MM.1S (cell line): ENCODE measurements around the gene PILRA.

Experiments used
- DNase-seq: peaks from one replicate; pipeline ENCODE4 v3.0.0-alpha.2; 2015
- H2AFZ ChIP-seq: fragments of 300-600 bp; sonication (generic); 2 replicates; pipeline ENCODE4 v1.6.0; 2016; ENCODE audit warnings: antibody characterized with exemption, low read length
- H3F3A ChIP-seq: fragments of 300-600 bp; sonication (generic); 2 replicates; pipeline ENCODE4 v1.6.1; 2016; ENCODE audit warnings: mild to moderate bottlenecking, antibody characterized with exemption, low read length, moderate library complexity, mixed read lengths; ENCODE audit not compliant: insufficient read depth
- H3K27ac ChIP-seq: fragments of 300-600 bp; sonication (generic); 2 replicates; pipeline ENCODE4 v1.5.1; 2016; ENCODE audit warnings: mild to moderate bottlenecking, low read length
- H3K27me3 ChIP-seq: fragments of 300-600 bp; sonication (generic); replicated peaks from 2 replicates; pipeline ENCODE4 v1.6.0; 2016; ENCODE audit warnings: low read length; ENCODE audit not compliant: insufficient read depth
- H3K36me3 ChIP-seq: fragments of 300-600 bp; sonication (generic); replicated peaks from 2 replicates; pipeline ENCODE4 v1.6.1; 2016; ENCODE audit warnings: mild to moderate bottlenecking, low read length, mixed read lengths; ENCODE audit not compliant: insufficient read depth
- H3K4me1 ChIP-seq: fragments of 300-600 bp; sonication (generic); 2 replicates; pipeline ENCODE4 v1.6.1; 2016; ENCODE audit warnings: low read length, mixed read lengths
- H3K4me2 ChIP-seq: fragments of 300-600 bp; sonication (generic); 2 replicates; pipeline ENCODE4 v1.6.0; 2016; ENCODE audit warnings: low read depth, low read length
- H3K4me3 ChIP-seq: fragments of 300-600 bp; sonication (generic); 2 replicates; pipeline ENCODE4 v1.5.1; 2016; ENCODE audit warnings: low read length, mixed read lengths
- H3K79me2 ChIP-seq: fragments of 300-600 bp; sonication (generic); 2 replicates; pipeline ENCODE4 v1.6.1; 2016; ENCODE audit warnings: mixed run types, low read length, mixed read lengths
- H3K9ac ChIP-seq: fragments of 300-600 bp; sonication (generic); 2 replicates; pipeline ENCODE4 v1.6.1; 2016; ENCODE audit warnings: low read length, mixed read lengths
- H3K9me2 ChIP-seq: fragments of 300-600 bp; sonication (generic); replicated peaks from 2 replicates; pipeline ENCODE4 v1.6.1; 2016; ENCODE audit warnings: mild to moderate bottlenecking, low read length, mixed read lengths; ENCODE audit not compliant: insufficient read depth
- H3K9me3 ChIP-seq: fragments of 300-600 bp; sonication (generic); replicated peaks from 2 replicates; pipeline ENCODE4 v1.6.1; 2016; ENCODE audit warnings: mild to moderate bottlenecking, low read length, mixed read lengths; ENCODE audit not compliant: insufficient read depth
- H4K20me1 ChIP-seq: fragments of 300-600 bp; sonication (generic); 2 replicates; pipeline ENCODE4 v1.6.1; 2016; ENCODE audit warnings: mild to moderate bottlenecking, low read length, moderate library complexity, mixed read lengths; ENCODE audit not compliant: insufficient read depth
- CTCF ChIP-seq: fragments of 300-600 bp; sonication (generic); IDR thresholded peaks from 2 replicates; pipeline ENCODE4 v1.5.1; 2016; ENCODE audit warnings: antibody characterized with exemption, low read length, mixed read lengths
- EZH2 ChIP-seq: fragments of 300-600 bp; sonication (generic); optimal IDR thresholded peaks from 2 replicates; pipeline ENCODE3; 2017; ENCODE audit warnings: low read depth, mild to moderate bottlenecking, antibody characterized with exemption, low read length, mixed read lengths
- EZH2phosphoT487 ChIP-seq: fragments of 300-600 bp; sonication (generic); IDR thresholded peaks from 2 replicates; pipeline ENCODE4 v1.6.1; 2018; ENCODE audit warnings: antibody characterized with exemption, low read length

The PILRA gene

GRCh38 chr7:100369105-100369504 lies 4.2 kb upstream of the PILRA start:
- H3K27ac ChIP-seq: peak overlapping the region; percentile 88
- H3F3A ChIP-seq: peaks cover 50% of the 10 kb centered on the region
- H3K9ac ChIP-seq: peak overlapping the region; percentile 48; the same call in 1 of the 2 replicates

GRCh38 chr7:100370303-100370702 lies 3.0 kb upstream of the PILRA start:
- Histone ChIP-seq H3F3A (peaks cover 38% of the 10 kb centered on the region), H4K20me1 (no peaks in the 10 kb centered on the region), H3K27ac (no peak overlapping the region), H3K9ac (no peak overlapping the region), H3K9me2 (no peaks in the 10 kb centered on the region), H3K9me3 (no peaks in the 10 kb centered on the region), H3K27me3 (no peaks in the 10 kb centered on the region), H3K79me2 (0 out of 2 replicates have a peak, but pooled peaks cover 4% of the 10 kb centered on the region), H2AFZ (no peak overlapping the region), H3K4me1 (peaks cover 32% of the 10 kb centered on the region), H3K36me3 (no peaks in the 10 kb centered on the region), H3K4me2 (no peak overlapping the region), H3K4me3 (no peak overlapping the region)
- TF ChIP-seq EZH2 (no peak), CTCF (no peak), EZH2phosphoT487 (no peak)
- no peak for DNase-seq

More at GRCh38 chr7:100369105-100369504, 4.2 kb upstream of the PILRA start:
- no peaks in the 10 kb centered on the region for H3K9me3 ChIP-seq
- H3K36me3 ChIP-seq: no peaks in the 10 kb centered on the region
- no peaks in the 10 kb centered on the region for H4K20me1 ChIP-seq
- 0 out of 2 replicates have a peak, but pooled peaks cover 4% of the 10 kb centered on the region for H3K79me2 ChIP-seq
- no peak overlapping the region for H3K4me3 ChIP-seq
- peak overlapping the region; percentile 11; the same call in 1 of the 2 replicates for H3K4me2 ChIP-seq
- no peaks in the 10 kb centered on the region for H3K27me3 ChIP-seq
- peak; percentile 53 for DNase-seq
- H3K9me2 ChIP-seq: no peaks in the 10 kb centered on the region
- peaks cover 36% of the 10 kb centered on the region for H3K4me1 ChIP-seq
- TF ChIP-seq EZH2phosphoT487 (no peak), CTCF (no peak), EZH2 (no peak)
- H2AFZ ChIP-seq: no peak overlapping the region

- Histone ChIP-seq H3K27ac (no peak overlapping the region), H3K4me3 (no peak overlapping the region), H3K27me3 (no peaks in the 10 kb centered on the region), H4K20me1 (no peaks in the 10 kb centered on the region), H3K9me2 (no peaks in the 10 kb centered on the region), H3K9me3 (no peaks in the 10 kb centered on the region), H2AFZ (no peak overlapping the region), H3K4me2 (no peak overlapping the region), H3K36me3 (no peaks in the 10 kb centered on the region), H3F3A (peaks cover 34% of the 10 kb centered on the region), H3K9ac (no peak overlapping the region), H3K4me1 (peaks cover 30% of the 10 kb centered on the region), H3K79me2 (0 out of 2 replicates have a peak, but pooled peaks cover 4% of the 10 kb centered on the region)
- no peak for TF ChIP-seq CTCF
- no peak for DNase-seq
Observed at GRCh38 chr7:100370746-100371145, 2.5 kb upstream of the PILRA start.
